Common myeloid progenitor, CD34-positive (primary cell): ENCODE results near the gene MAPKAP1.

ENCODE experiments used
- CTCF ChIA-PET: fragments of 350-600 bp; sonication (Branson Sonifier 250); formaldehyde crosslinking; loops from one replicate; lab custom pipeline; 2021; ENCODE audit warnings: antibody characterized with exemption; lab: Charles Lee
- POLR2A ChIA-PET: fragments of 350-600 bp; sonication (Branson Sonifier 250); formaldehyde crosslinking; loops from one replicate; lab custom pipeline; 2021; ENCODE audit warnings: antibody characterized with exemption; lab: Charles Lee
- DNase-seq, 3 donors: peaks; one replicate each; pipeline versions ENCODE4 v3.0.0 to v3.0.0-alpha.2; 2013
- H3K27ac ChIP-seq, 2 experiments: 1 replicate in 1 of 2; 2 replicates in 1 of 2; pipeline ENCODE4 v1.7.0; 2013; ENCODE audit warnings: inconsistent platforms in 2 of 2, low read length in 2 of 2, mild to moderate bottlenecking in 2 of 2, low read depth in 1 of 2, moderate library complexity in 1 of 2; ENCODE audit not compliant: severe bottlenecking in 2 of 2, insufficient read depth in 1 of 2, poor library complexity in 1 of 2
- H3K27me3 ChIP-seq, 5 experiments: replicated peaks in 2 of 5; 1 replicate in 3 of 5; 2 replicates in 2 of 5; pipeline versions ENCODE4 v1.6.1 to v1.7.0; 2013; ENCODE audit warnings: low read length in 4 of 5, mild to moderate bottlenecking in 2 of 5, moderate library complexity in 2 of 5, inconsistent platforms in 1 of 5; ENCODE audit not compliant: insufficient read depth in 5 of 5, control insufficient read depth in 4 of 5
- H3K36me3 ChIP-seq, 4 experiments: 1 replicate in 2 of 4; 2 replicates in 2 of 4; pipeline versions ENCODE4 v1.6.1 to v1.7.0; 2013; ENCODE audit warnings: low read length in 3 of 4, control low read depth in 1 of 4, mild to moderate bottlenecking in 1 of 4; ENCODE audit not compliant: control insufficient read depth in 4 of 4, insufficient read depth in 4 of 4
- H3K4me1 ChIP-seq, 4 experiments: 1 replicate in 3 of 4; 2 replicates in 1 of 4; pipeline versions ENCODE4 v1.6.1 to v1.7.1; 2013; ENCODE audit warnings: low read length in 3 of 4, mild to moderate bottlenecking in 3 of 4, control low read depth in 1 of 4, inconsistent platforms in 1 of 4, moderate library complexity in 1 of 4; ENCODE audit not compliant: control insufficient read depth in 4 of 4, insufficient read depth in 4 of 4; ENCODE audit errors: control extremely low read depth in 1 of 4
- H3K4me3 ChIP-seq, 7 experiments: 1 replicate in 4 of 7; 2 replicates in 3 of 7; pipeline versions ENCODE4 v1.5.1 to v1.7.0; 2013; ENCODE audit warnings: mild to moderate bottlenecking in 7 of 7, low read length in 6 of 7, moderate library complexity in 6 of 7, inconsistent platforms in 2 of 7, low read depth in 2 of 7, control low read depth in 1 of 7; ENCODE audit not compliant: insufficient read depth in 4 of 7, control insufficient read depth in 1 of 7; ENCODE audit errors: extremely low read depth in 1 of 7
- H3K9me3 ChIP-seq, 5 experiments: 1 replicate in 4 of 5; 2 replicates in 1 of 5; pipeline versions ENCODE4 v1.6.1 to v1.7.1; 2013; ENCODE audit warnings: low read length in 4 of 5, mild to moderate bottlenecking in 2 of 5, inconsistent platforms in 1 of 5, low read depth in 1 of 5, moderate library complexity in 1 of 5; ENCODE audit not compliant: control insufficient read depth in 4 of 5, insufficient read depth in 2 of 5; ENCODE audit errors: control extremely low read depth in 1 of 5
- WGBS: methylation state at CpG from one replicate; pipeline ENCODE4 v1.1.5; 2013; ENCODE audit not compliant: insufficient coverage; 5-methylcytosine and 5-hydroxymethylcytosine counted together

MAPKAP1 gene

DNA sequence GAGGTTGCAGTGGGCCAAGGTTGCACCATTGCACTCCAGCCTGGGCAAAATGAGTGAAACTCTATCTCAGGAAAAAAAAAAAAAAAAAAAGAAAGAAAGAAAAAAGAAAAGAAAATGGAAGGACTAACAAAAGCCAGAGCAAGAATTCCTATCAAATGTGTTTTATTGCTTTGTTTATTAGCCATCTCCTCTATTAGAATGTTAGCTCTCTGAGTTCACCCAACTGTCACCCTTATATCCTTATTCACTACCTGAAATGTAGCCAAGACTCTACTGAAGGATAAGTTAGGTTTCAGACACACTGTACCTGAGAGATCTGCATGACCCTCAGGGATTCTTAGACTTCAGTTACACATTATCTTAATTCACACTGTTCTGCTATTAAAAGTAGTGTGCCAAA is 177.9 kb downstream of the MAPKAP1 start:
- Histone ChIP-seq H3K27ac (no peak overlapping the region), H3K4me1 (peaks cover 19 to 35% (median 30%) of the 10 kb centered on the region in 4 experiments), H3K9me3 (no peaks in the 10 kb centered on the region), H3K4me3 (no peak overlapping the region), H3K36me3 (no peaks in the 10 kb centered on the region), H3K27me3 (no peaks in the 10 kb centered on the region)
- DNase-seq: no peak
- ChIA-PET CTCF (interaction anchor here (0.6 to 0.8 kb wide), 2 partner anchors 14 to 37 kb away, joined by 3 to 4 read pairs; no protein-coding TSS in a partner anchor), POLR2A (no interaction called here)

DNA sequence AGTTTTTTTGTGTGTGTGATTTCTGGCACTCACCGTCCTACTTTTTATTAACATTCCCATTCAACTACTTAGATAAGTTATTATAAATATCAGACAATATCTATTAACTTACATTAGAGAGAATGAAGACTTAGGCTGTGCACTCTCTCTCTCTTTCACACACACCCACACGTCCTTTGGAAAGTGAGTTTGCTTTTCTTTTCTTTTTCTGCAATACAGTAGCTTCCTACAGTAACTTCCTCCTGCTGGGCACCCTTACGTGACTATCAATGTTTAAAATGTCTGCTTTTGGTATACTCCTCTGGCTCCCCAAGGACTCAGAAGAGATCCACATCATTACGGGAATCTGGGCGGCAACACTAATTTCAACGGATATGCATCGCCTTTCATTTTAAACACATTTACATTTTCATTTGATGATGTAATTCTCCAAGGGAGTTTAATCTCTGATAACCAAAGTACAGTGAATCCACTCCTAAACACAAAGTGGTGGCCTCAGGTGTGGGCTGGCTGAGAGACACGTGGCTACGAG is 179.5 kb downstream of the MAPKAP1 start:
- WGBS: 18% methylated on average over 2 of the region's 9 CpGs

DNA sequence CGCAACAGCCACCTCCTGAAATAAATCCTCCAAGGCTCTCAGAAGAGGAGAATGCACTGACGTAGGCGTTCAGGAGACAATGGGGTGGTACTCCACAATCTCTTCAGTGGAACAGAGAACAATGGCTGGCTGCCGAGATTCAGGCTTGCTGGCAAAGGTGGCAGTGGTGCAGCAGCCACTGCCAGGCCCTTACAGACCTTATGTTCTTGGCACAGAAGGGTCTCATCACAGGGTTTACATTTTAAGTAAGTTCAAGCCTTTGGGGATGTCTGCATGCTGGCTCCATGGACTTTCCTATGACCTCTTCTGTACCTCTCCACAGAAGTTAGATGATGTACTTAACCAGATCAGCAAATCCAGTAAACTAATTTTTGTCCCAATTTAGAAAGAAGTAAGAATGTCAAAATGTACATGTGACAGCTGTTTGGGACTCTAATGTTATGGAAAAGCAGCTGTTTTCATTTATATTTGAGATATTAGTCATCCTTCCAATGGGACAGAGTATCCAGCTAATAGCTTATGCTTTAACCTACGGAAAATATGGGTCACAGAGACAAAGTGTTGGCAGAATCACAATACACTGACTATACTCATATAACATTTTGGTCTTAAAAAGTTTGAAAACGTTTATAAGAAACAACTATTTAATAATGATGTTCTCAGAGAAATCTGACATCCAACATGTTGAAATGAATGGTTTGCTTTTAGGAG is 180.9 kb downstream of the MAPKAP1 start:
- peaks cover 25 to 53% (median 44%) of the 10 kb centered on the region in 4 experiments for H3K4me1 ChIP-seq
- no peaks in the 10 kb centered on the region for H3K36me3 ChIP-seq
- no peak for DNase-seq
- no peaks in the 10 kb centered on the region for H3K9me3 ChIP-seq
- H3K27ac ChIP-seq: no peak overlapping the region
- H3K27me3 ChIP-seq: no peaks in the 10 kb centered on the region
- no peak overlapping the region for H3K4me3 ChIP-seq
- CTCF ChIA-PET: interaction anchor here (1.5 kb wide), 1 partner anchor 32 kb away, joined by 4 read pairs; no protein-coding TSS in a partner anchor
- WGBS: 100% methylated on average over 2 of the region's 6 CpGs
- POLR2A ChIA-PET: no interaction called here

More for the DNA sequence above, 179.5 kb downstream of the MAPKAP1 start:
- Histone ChIP-seq H3K4me3 (no peak overlapping the region), H3K27me3 (no peaks in the 10 kb centered on the region), H3K9me3 (no peaks in the 10 kb centered on the region), H3K27ac (no peak overlapping the region), H3K36me3 (no peaks in the 10 kb centered on the region), H3K4me1 (peaks cover 19 to 41% (median 33%) of the 10 kb centered on the region in 4 experiments)
- ChIA-PET POLR2A (no interaction called here), CTCF (no interaction called here)
- DNase-seq: peak in 2 of 3 donors; percentile 24 to 35

DNA sequence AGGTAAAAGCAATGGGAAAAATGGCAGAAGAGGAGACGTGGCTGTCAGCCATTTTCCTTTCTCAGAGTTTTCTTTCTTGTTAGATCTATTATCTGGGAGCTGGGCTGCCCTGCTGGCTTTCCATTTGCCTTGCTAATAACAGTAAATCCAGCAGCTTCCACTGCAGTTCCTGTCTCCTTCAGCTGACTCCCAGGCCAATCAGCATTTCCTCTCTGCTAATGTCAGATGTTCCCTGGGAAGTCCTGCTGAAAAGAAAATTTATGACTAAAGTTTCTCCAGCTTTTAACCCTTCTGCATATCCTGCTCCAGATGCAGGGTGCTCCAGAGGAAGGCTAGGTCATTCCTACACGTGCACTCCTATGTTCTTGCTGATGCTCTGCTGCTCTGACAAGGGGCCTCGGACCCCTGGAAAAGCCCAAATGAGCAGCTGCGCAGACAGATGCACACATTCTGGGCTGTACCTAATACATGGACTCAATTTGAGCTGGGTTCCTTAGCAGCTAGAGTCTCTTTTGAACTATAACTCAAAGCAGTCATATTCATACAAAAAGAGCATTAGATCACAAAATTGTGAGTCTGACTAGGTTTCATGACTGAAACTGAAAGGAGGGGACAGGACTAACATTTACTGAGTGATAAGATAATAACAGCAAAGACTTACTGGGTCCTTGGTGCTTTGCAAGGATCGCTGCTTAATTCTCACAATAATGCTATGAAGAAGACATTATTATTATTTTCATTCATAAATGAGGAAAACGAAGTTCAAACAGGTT is 182.2 kb downstream of the MAPKAP1 start:
- no peak overlapping the region for H3K27ac ChIP-seq
- no peaks in the 10 kb centered on the region for H3K27me3 ChIP-seq
- ChIA-PET POLR2A (no interaction called here), CTCF (interaction anchor here (1.5 kb wide), 1 partner anchor 34 kb away, joined by 4 read pairs; no protein-coding TSS in a partner anchor)
- H3K4me1 ChIP-seq: peaks cover 13 to 45% (median 31%) of the 10 kb centered on the region in 4 experiments
- H3K4me3 ChIP-seq: no peak overlapping the region
- peaks cover 0 to 12% (median 0%) of the 10 kb centered on the region in 4 experiments for H3K36me3 ChIP-seq
- WGBS: 95% methylated on average over 4 of the region's 6 CpGs
- no peak for DNase-seq
- H3K9me3 ChIP-seq: no peaks in the 10 kb centered on the region

DNA sequence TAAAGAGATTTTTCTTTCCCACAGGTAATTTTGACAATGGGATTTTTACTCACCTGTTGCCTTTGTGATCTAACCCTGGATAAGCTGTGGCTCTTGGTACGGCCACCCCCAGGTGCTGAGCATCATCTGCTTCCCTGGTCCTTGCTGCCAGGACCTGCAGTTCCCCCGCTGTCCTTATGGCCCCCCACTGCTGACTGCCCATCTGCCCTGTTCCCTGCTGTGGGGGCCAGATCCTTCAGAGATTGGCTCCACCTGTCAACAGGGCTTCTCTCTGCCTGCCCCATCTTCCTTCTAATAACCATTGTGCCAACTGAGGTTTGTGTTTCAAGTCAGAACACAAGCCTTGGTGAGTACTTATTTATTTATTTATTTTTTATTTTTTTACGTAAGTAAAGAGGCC is 183.3 kb downstream of the MAPKAP1 start:
- 97% methylated on average over 2 of the region's 3 CpGs for WGBS
- ChIA-PET CTCF (interaction anchor here (0.9 kb wide), 1 partner anchor 56 kb away, joined by 3 read pairs; no protein-coding TSS in a partner anchor), POLR2A (interaction anchor here (0.7 kb wide), 1 partner anchor 15 kb away, joined by 3 read pairs; no protein-coding TSS in a partner anchor)
- H3K27me3 ChIP-seq: no peaks in the 10 kb centered on the region
- no peak overlapping the region for H3K4me3 ChIP-seq
- H3K36me3 ChIP-seq: peaks cover 0 to 14% (median 0%) of the 10 kb centered on the region in 4 experiments
- no peaks in the 10 kb centered on the region for H3K9me3 ChIP-seq
- peaks cover 9 to 34% (median 24%) of the 10 kb centered on the region in 4 experiments for H3K4me1 ChIP-seq
- DNase-seq: no peak
- H3K27ac ChIP-seq: no peak overlapping the region

DNA sequence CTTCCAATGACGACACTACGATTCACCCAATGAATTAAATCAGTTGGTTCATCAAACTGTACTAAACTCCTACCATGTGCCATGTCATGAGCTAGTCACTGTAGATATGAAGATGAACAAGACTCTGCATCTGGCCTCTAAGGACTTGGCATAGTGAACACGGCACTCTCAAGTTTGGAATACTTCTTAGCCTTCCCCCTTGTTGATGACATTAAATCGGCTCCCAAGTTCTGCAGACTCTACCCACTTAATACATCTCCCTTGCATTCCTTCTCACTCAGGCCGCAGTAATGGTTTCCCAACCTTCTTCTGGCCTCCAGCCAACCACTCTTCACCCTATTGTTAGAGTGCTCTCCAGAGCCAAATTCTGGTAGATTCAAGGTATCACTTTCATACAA is 184.7 kb downstream of the MAPKAP1 start:
- Histone ChIP-seq H3K4me3 (no peak overlapping the region), H3K4me1 (peaks cover 7 to 25% (median 18%) of the 10 kb centered on the region in 4 experiments), H3K27ac (no peak overlapping the region), H3K27me3 (no peaks in the 10 kb centered on the region), H3K36me3 (peaks cover 0 to 17% (median 0%) of the 10 kb centered on the region in 4 experiments), H3K9me3 (no peaks in the 10 kb centered on the region)
- CTCF ChIA-PET: interaction anchor here (1.0 to 1.6 kb wide), 2 partner anchors 8 to 36 kb away, joined by 3 to 9 read pairs; no protein-coding TSS in a partner anchor
- 100% methylated on average over 5 of the region's 5 CpGs for WGBS
- POLR2A ChIA-PET: no interaction called here
- no peak for DNase-seq
